HG02798 (cell line): ENCODE data around the gene TLR1.

Experiments used
- ATAC-seq: cut with Tn5 transposase; IDR thresholded peaks from one replicate; pipeline ENCODE4 v1.9.1; 2021; ENCODE audit warnings: mild to moderate bottlenecking; ENCODE audit not compliant: unreplicated experiment, poor library complexity

Gene TLR1, protein sequence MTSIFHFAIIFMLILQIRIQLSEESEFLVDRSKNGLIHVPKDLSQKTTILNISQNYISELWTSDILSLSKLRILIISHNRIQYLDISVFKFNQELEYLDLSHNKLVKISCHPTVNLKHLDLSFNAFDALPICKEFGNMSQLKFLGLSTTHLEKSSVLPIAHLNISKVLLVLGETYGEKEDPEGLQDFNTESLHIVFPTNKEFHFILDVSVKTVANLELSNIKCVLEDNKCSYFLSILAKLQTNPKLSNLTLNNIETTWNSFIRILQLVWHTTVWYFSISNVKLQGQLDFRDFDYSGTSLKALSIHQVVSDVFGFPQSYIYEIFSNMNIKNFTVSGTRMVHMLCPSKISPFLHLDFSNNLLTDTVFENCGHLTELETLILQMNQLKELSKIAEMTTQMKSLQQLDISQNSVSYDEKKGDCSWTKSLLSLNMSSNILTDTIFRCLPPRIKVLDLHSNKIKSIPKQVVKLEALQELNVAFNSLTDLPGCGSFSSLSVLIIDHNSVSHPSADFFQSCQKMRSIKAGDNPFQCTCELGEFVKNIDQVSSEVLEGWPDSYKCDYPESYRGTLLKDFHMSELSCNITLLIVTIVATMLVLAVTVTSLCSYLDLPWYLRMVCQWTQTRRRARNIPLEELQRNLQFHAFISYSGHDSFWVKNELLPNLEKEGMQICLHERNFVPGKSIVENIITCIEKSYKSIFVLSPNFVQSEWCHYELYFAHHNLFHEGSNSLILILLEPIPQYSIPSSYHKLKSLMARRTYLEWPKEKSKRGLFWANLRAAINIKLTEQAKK

DNA sequence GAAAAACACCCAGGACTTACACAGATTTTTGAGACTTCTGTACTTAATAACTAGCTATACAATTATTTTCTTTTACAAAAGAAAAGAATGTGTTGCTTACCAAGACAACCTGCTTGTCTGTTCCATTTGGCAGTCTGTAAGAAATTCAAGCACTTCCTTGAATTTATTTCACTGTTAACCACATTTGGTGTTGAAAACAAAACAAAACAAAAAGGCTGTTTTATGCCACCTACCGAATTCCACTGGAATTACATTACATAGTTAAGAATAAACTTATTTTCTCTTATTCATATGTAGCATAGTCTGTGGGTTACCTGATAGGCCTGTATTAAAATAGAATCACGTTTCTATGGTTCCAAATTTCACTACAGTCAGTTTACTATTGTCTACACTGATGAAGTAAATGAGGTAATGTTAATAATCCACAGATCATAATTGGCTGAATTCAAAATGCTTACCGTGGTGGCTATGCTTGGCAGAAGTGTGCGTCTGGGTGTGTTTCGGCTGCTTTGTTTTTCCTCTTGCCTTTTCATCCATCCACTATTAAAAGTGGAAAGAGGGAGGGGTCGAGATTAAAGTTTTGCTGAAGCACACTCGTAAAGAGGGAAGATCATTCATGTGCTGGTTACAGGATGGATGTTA, at the start of gene TLR1:
Gene TLR1, minus strand, starts transcription at position 138 of the 642 bp plus-strand sequence. CDS start 5,960 bp downstream, outside the sequence.
- ATAC-seq: peak; percentile 26

DNA sequence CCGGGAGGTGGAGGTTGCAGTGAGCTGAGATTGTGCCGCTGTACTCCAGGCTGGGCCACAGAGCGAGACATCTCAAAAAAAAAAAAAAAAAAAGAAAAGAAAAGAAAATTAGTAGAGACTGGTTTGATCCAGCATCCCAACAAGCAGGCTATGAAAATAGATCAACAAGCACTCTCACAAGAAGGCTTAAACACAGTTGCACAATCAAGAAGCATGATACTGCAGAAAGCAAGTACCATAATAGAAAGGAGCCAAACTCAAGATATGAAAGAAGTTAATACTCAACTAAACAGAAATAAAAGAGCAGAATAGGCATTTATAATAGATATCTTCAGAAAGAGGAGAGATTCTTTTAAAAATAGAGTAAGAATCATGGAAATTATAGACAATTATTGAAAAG, 41.4 kb upstream of the TLR1 start:
- no peak for ATAC-seq

GRCh38 chr4:38842994-38843393, 38.4 kb upstream of the TLR1 start:
- no peak for ATAC-seq

DNA sequence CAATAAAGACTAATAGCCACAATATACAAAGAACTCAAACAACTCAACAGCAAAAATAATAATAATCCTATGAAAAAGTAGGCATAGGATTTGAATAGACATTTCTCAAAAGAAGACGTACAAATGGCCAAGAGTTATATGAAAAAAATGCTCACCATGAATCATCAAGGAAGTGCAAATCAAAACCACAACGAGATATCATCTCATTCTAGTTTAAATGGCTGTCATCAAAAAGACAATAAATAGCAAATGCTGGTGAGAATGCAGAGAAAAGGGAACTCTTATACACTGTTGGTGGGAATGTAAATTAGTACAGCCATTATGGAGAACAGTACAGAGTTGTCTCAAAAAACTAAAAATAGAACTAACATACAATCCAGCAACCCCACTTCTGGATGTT, 33.3 kb upstream of the TLR1 start:
- ATAC-seq: no peak

- no peak for ATAC-seq
Observed at GRCh38 chr4:38837334-38837733, 32.7 kb upstream of the TLR1 start.

- no peak for ATAC-seq
Observed at GRCh38 chr4:38834570-38834969, 30.0 kb upstream of the TLR1 start.

DNA sequence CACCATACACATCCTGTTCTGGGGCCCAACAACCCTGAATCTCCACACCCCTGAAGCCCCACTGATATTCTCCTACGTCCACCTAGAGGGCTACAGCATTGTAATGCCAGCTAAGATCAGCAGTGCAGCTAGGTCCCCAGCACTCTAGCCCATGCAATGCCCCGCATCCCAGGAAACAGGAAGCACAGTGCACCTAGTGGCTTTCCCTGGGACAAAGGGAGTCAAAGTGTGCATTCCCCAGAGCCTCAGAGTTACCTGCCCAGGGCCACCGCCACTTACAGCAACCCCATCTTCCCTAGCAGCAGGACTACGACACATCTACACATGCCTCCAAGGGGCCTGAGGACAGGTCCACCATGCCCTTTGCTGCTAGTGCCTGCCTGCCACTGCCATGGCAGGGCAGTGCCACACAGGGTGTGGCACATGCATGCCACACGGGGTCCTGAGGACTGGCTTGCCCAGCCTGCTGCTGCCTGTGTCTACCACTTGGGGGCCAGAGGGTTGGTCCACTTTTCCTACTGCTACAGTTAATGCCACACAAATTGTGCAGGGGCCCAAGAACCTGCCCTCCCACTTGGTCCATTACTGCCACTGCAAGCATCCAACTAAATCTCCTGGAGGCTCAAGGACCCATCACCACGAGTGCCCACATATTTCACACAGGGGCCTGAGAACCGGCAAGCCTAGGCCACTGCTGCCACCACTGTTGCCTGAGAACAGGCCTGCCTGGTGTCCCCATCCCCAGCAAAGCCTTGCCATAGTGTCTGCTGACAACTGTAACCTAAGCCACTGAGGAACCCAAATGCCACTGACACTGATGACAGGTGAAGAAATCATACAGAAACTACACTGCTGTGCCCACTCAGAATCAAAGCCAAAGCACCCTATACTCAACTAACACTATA, 28.3 kb upstream of the TLR1 start:
- no peak for ATAC-seq

DNA sequence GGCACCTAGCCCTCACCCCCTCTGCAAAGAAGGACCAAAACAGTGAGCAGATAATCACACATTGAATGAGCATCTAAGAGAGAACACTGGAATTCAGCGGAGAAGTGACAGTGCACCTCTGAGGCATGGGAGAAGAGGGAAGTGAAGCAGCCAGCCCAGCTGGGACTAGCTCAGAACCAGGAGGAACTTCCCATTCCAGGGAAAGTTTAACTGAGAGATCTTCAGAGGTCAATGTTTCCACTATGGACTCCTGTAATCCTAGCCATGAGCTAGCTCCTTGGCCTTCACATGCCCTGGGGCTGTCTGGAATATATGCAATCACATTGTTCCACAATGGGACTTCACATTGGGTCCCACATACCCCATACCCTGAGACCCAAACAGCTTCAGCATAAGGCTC, 27.6 kb upstream of the TLR1 start:
- ATAC-seq: no peak

GRCh38 chr4:38831653-38832052, 27.1 kb upstream of the TLR1 start:
- ATAC-seq: no peak

DNA sequence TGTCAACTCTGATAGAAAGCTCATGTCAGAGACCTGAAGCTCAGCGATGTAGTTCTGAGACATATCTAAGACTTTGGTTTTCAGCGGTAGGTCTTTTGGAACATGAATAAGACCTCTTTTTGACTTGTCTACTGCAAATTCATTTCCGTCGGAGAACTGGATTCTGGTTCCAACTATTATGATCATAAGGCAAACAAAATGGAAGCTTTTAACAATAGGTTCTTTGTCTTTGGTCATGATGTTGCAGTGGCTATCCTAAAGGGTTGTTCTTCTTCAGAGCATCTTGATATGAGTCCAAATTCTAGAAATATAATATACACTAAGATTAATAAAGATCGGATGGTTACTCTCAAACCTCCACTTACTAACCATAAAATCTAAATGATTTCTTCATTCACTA, 24.6 kb upstream of the TLR1 start:
- ATAC-seq: no peak

GRCh38 chr4:38823766-38824165, 19.2 kb upstream of the TLR1 start:
- ATAC-seq: no peak

GRCh38 chr4:38822748-38823303, 18.2 kb upstream of the TLR1 start:
- no peak for ATAC-seq

DNA sequence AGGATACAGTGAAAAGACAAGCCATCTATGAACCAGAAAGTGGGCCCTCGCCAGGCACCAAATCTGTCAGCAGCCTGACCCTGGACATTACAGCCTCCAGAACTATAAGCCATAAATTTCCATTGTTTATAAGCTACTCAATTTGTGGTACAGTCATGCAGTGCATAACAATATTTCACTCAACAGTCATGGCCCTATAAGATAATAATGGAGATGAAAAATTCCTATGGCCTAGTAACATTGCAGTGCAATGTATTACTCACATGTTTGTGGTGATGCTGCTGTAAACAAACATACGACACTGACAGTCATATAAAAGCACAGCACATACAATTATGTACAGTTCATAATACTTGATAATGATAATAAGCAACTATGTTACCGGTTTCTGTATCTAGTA, 17.1 kb upstream of the TLR1 start:
- no peak for ATAC-seq

- peak; percentile 61 for ATAC-seq
Observed at GRCh38 chr4:38820329-38821061, 15.9 kb upstream of the TLR1 start.

GRCh38 chr4:38819569-38819968, 15.0 kb upstream of the TLR1 start:
- no peak for ATAC-seq

GRCh38 chr4:38818441-38818976, 13.9 kb upstream of the TLR1 start:
- peak; percentile 51 for ATAC-seq

DNA sequence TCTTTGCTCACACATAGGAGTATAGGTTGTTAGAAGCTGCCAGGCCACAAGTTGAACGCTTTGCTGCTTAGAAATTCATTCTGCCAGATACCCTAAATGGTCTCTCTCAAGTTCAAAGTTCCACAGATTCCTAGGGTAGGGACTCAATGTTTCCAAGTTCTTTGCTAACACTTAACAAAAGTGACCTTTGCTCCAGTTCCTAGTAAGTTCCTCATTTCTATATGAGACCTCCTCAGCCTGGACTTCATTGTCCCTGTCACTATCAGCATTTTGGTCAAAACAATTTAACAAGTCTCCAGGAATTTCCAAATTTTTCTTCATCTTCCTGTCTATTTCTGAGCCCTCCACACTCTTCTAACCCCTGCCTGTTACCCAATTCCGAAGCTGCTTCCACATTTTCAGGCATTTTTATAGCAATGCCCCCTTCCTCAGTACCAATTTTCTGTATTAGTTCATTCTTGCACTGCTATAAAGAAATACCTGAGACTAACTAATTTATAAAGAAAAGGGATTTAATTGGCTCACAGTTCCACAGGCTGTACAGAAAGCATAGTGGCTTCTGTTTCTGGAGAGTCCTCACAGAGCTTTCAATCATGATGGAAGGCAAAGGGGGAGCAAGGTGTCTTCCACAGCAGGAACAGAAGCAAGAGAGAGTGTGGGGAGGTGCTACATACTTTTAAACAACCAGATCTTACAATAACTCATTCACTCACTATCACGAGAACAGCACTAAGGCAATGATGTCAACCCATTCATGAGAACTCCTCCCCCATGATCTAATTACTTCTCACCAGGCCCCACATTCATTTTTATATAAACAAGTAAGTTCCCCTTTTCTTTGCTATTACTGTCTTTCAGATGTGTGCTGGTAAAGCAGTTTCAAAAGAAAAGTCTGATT, 11.5 kb upstream of the TLR1 start:
- no peak for ATAC-seq

DNA sequence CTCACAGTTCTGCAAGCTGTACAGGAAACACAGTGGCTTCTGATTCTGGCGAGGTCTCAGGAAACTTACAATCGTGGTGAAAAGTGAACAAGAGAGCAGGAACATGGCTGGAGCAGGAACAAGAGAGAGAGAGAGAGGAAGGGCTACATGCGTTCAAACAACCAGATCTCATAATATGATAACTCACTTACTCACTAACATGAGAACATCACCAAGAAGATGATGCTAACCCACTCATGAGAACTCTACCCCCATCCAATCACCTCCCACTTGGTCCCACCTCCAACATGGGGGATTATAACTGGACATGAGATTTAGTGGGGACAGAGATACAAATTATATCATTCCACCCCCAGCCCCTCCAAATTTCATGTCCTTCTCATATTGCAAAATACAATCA, 9.8 kb upstream of the TLR1 start:
- ATAC-seq: no peak
